GM04504 (cell line): ENCODE results near the gene SAMD4B.
A peak's percentile ranks its signal among the peaks of the same experiment; 100 is the strongest.
"Not testable (repeated sequence)": the region's sequence is repeated elsewhere in the genome, so short reads cannot be mapped to it uniquely, and the experiment has no call there.

Experiments
- DNase-seq: peaks from one replicate; pipeline ENCODE4 v3.0.0-alpha.2; 2012; ENCODE audit warnings: low read depth

Gene SAMD4B

DNA sequence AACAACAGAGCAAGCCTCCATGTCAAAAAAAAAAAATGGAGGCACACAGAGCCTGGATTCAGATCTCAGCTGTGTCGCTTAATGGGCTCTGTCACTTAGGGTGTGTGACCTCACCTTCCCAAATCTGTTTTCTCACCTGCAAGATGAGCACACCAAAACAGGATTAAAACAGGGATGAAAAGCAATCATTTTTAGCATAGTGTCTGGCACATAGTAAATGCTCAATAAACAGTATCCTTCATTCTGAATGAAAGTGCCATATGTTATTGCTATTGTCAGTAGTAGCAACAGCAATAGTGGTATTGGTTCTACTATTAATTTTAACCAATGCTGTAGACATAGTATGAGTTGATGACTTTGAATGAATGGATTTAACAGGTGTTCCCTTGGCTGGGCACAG is 23.3 kb downstream of the SAMD4B start:
- DNase-seq = no peak

GRCh38 chr19:39369200-39369599 is 27.0 kb downstream of the SAMD4B start:
- no peak for DNase-seq

DNA sequence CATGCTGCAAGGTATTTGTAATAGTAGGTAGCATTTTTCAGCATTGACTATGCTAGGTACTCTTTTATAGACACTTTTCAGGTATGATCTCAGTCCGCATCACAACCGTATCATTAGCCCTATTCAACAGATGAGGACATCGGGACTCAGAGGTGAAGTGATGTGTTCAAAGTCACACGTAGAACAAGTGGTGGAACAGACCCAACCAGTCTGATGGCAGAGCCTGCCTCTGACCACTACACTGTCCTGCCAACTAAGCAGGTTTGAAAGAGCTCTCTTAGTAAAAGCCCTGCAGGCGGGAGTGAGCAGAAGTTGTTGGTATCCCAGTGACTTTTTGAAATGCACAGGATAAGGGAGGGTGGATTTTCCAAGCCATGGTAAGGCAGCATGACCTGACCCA is 28.5 kb downstream of the SAMD4B start:
- DNase-seq = no peak

GRCh38 chr19:39372047-39372802 is 30.0 kb downstream of the SAMD4B start:
- peak; percentile 96 for DNase-seq

DNA sequence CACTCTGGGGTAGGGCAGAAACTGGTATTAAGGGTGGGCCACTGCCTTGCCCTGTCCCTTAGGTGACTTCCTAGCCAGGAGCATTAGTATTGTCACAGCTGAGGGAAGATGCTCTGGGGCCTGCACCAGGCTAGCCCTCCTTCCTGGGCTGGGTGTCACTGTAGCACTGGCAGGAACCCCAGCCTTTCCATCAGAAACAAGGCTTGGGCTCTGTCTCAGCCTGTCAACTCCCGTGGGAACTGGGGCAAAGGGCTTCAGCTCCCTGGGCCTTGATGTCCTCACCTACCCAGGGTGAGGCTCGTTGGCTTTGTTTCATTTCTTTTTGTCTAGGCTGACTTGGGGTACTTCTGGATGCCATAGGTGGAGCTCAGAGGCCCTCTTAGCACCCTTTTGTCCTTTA is 30.7 kb downstream of the SAMD4B start:
- DNase-seq = peak; percentile 42

GRCh38 chr19:39375929-39376328 is 33.7 kb downstream of the SAMD4B start:
- DNase-seq = no peak

DNA sequence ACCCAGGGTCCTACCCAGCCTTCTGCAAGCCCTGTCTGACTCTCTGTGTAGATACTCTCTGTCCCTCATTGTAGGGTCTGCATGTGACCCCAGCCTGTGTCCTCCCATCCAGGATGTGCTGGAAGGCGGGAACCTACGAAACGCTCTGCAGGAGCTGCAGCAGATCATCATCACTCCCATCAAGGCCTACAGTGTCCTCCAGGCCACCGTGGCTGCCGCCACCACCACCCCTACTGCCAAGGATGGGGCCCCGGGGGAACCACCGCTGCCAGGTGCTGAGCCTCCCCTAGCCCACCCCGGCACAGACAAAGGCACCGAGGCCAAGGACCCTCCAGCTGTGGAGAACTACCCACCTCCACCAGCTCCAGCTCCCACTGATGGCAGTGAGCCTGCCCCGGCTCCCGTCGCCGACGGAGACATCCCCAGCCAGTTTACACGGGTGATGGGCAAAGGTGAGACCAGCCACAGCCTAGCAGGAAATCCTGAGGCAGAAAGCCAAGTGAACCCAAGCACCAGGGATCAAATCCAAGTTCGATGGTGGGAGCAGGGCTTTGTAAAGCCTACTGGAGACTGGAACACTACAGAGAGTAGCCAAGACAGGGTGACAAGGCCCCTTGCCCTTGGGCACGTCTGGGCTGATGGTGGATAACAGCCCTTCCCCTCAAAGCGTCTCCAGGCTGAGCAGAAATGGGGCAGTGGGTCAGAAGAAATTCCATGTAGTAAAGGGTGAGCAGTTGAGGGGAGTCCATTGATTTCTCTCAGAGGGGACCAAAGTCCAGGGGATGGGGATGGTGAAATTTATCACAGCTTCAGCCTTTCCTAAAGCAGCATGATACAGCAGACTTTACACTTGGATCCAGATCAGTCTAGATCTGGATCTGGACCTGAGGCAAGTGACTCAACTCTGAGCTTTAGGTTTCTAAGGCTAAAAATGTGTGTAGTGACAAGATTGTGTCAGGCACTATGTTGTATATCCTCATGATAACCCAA is 35.4 kb downstream of the SAMD4B start:
- no peak for DNase-seq

DNA sequence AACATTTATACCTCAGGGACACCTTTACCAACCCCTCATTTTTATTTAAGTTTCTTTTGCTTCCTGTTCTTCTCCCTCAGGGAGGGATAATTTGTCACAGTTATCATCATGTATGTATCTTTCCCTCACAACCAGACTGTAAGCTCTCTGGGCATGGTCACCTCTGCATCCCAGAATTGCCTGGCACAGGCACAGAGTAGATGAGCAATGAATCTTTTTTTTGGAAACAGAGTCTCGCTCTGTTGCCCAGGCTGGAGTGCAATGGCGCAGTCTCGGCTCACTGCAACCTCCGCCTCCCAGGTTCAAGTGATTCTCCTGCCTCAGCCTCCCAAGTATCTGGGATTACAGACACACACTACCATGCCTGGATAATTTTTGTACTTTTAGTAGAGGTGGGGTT is 37.1 kb downstream of the SAMD4B start:
- DNase-seq = not testable (repeated sequence)

- no peak for DNase-seq
These were observed 37.7 kb downstream of the SAMD4B start for GRCh38 chr19:39379865-39380396.

- no peak for DNase-seq
These were observed 38.6 kb downstream of the SAMD4B start for GRCh38 chr19:39380521-39381502.

GRCh38 chr19:39381910-39382611 is 39.8 kb downstream of the SAMD4B start:
- no peak for DNase-seq

- no peak for DNase-seq
These were observed 41.0 kb downstream of the SAMD4B start for GRCh38 chr19:39382991-39383828.

DNA sequence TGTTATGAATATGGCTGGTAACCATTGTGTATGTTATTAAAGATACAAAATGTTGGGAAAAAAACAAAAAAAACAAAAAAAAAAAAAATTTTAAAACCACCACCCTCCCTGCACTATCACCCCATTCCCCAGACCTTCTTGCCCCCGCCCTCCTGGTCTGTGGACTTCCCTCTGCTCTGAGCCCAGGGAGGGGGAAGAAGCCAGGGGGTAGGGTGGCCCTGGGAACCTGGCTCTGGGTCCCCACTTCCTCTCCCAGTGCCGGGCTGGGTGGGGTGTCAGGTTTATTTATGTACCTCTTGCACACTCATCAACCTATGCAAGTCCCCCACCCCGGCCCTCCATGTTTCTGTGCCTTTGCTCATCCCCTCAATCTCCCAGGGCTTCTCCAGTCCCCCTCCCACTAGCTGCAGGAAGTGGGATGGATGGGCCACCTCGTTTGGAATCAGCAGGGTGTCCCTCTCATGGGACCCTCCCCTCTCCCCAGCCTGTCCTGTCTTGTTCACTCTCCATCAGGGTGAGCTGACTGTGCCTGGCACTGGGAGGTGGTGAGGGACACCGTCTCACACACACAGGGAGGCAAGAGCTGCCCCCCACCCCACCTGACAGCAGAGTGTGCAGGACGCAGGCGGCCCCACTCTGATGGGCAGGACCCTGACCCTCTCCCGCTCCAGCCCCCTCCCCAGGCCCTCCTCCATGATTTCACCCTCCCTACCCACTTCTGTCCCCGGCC is 42.8 kb downstream of the SAMD4B start:
- DNase-seq = no peak

DNA sequence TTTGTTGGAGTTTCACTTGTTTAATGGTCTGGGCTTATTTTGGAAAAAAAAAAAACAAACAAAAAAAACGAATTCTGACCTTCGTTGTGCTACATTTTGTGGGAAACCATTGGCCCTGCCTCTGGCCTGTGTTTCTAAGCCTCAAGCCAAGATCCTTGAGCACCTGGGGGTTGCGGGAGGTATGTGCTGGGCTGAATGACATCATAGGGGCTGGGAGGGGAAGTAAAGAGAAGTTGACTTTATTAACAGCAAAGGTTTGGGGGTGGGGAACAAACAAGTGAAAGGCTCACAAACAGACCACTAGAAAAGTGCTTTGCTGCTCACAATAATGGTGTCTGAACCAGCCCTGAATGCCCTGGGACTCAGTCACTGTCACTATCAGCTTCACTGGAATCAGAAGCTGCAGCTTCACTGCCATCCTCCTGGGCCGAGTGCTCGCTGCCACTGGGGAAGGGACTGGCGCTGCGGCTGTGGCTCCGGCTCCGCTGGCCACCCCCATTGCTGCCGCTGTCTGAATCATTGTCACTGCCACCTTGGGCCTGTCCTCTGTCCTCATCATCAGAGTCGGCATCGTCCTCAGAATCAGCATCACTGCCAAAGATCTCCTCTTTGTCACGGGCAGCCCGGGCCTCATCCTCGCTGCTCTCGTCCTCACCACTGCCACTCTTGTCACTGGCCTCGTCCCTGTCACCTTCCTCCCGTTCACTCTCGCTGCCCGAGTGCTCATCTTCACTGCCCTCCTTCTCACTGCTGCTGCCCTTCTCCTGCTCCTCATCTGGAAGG is 43.6 kb downstream of the SAMD4B start:
- DNase-seq = no peak

GRCh38 chr19:39386557-39386956 is 44.3 kb downstream of the SAMD4B start:
- no peak for DNase-seq

DNA sequence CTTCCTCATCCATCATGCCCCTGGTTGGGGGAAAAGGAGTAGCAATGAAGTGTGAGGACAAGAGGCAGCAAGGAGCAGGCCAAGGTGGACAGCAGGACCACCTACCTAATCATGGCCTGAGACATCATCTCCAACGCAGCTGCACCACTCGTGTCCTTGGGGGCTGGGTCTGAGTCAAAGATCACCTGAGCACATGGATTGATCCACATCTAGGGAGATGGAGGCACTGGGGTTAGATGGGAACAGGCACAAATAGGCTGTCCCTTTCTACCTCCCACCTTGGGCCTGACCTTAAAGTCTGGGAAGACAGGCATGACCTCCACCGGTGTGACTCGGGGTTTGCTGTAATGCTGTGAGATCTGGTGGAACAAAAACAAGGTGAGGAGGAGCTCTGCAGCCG is 46.4 kb downstream of the SAMD4B start:
- no peak for DNase-seq

DNA sequence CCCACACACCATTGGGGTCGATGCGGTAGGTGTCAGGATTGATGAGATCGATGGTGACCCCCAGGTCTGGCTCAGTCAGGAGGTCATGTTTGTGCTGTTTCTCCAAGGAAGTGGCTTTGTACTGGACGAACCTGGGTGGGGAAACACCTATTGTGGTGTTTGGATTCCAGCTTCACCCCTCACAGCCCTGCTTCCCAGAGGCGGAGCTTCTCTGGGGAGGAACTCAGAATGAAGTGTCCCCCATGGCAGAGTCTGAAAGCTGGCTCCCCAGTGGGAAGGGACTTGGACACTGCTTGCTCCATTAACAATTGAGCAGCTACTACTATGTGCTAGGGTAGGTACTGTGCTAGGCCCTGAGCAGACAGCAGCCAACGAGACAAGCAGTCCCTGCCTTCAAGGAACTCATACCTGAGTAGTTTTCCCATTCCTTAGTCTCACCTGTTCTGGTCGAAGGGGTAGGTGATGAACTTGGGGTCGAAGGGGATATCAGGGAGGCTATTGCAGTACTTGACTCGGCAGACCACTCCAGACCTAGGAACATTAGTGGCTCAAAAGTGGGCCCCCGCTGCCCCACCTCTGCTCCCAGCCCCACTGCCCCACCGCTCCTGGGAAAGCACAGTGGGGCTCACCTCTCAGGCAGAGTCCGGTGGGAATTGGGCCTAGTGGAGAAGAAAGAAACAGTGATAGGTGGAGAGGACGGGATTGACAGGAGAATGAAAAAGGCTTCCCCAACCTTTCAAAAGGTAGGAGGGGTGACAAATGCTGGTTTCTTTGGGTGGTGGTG is 47.6 kb downstream of the SAMD4B start:
- DNase-seq = no peak

DNA sequence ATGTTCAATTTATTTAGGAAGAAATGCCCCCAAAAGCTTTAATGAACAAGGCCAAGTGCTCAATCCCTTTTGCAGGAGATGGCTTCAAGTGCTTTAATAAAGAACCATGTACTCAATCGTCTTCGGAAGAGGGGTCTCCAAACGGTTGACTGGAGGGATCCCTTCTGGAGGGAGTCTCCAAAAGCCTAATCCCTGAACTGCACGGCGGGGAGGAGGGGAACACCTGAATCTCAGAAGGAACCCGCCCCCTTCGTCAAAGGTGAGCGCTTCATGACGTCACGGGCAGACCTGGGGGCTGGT is 48.2 kb downstream of the SAMD4B start:
- DNase-seq = no peak
